K562 treated with DMSO at 1 percent for 4 hours (cell line): Measurements from ENCODE around the gene CMTM4. TPM values are rescaled to one million over a fixed set of nuclear protein-coding genes. Genes with fewer than 3 reads are reported as not detected.

ENCODE experiments used
- total RNA-seq: library from RNA; unstranded; fragments of 300-600 nt; gene quantifications from 2 replicates; pipeline ENCODE4 v1.2.3, GENCODE V29; 2022; ENCODE audit not compliant: insufficient read depth

The CMTM4 gene
- total RNA-seq: 17.1 and 21.0 TPM in 2 replicates

DNA sequence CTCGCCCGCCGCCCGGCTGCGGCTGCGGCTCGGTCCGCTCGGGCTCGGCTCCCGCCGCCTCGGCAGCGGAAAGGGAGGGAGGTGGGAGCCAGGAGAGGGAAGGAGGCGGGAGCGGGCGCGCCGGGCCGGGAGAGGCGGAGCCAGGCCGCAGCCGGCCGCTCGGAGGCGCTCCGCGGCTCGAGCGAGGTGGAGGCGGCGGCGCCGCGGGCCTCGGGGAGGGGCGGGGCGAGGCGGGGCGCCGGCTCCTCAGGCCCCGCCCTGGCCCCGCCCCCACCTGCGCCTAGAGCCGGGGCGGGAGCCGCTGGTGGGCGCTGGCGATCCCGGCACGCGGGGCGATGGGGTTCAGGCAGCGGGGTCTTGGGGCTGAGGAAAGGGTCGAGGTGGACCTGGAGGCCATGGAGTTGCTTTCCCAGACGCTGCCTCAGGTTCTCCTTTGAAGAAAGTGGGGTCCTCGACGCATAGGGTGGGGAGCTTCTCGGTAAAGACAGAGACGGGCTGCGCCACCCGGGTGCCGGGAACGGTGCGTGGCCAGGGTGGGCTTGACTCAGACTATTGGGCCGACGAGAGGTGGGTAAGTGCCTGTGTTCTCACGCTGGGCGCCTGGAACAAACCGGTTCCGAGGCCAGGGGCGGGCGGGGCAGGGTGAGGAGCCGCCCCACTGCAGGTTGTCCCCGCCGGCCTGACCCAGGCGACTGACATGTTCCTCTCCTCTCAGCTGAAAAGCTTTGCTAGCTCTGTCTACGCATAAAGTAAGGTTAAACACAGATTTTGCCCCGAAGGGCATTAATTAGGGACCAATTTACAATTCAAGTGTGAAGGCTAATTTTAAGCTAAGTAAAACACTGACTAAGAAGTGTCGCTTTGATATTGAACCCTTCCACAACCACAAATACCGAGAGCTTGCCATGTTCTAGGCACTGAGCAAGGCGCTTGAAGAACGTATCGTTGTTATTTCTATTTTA, at the start of gene CMTM4:
Gene CMTM4 (minus strand): TSS at position 75 of the 962 bp plus-strand sequence. CDS start 218 bp downstream, outside the sequence.

DNA sequence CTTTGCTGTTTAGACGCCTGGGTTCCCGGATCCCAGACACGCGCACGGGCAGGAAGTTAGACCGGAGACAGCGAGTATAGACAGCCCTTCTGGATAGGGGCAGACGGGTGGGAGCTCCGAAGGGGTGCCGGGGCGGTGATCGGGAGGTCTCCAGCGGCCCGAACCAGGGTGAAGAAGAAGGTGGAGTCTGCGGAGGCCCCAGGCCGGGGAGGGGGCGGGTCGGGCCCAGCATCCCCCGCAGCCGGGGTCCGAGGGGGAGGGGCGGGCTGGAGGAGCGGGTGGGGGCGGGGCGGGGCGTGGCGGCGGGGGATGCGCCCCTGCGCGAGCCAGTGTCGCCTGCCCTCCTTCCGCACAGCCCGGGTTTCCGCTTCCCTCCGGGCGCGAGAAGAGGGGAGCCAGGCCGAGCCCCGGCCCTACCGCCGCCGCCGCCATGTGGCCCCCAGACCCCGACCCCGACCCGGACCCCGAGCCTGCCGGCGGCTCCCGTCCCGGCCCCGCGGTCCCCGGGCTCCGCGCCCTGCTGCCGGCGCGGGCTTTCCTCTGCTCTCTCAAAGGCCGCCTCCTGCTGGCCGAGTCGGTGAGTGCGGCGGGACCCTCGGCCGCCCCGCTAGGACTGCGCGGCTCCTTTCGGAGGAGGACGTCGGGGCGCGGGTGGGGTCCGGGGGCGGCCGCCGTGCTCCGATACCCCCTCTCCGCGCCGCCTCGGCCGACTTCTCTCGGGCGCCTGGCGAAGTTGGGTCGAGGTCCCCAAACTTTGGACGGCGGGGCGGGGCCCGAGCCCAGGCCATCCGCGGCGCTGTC, 92.0 kb downstream of the CMTM4 start, which contains the start of gene CMTM3:
Gene CMTM3 (plus strand): TSS at position 329 of the 801 bp plus-strand sequence. CDS start 102 bp downstream, at position 431.

DNA sequence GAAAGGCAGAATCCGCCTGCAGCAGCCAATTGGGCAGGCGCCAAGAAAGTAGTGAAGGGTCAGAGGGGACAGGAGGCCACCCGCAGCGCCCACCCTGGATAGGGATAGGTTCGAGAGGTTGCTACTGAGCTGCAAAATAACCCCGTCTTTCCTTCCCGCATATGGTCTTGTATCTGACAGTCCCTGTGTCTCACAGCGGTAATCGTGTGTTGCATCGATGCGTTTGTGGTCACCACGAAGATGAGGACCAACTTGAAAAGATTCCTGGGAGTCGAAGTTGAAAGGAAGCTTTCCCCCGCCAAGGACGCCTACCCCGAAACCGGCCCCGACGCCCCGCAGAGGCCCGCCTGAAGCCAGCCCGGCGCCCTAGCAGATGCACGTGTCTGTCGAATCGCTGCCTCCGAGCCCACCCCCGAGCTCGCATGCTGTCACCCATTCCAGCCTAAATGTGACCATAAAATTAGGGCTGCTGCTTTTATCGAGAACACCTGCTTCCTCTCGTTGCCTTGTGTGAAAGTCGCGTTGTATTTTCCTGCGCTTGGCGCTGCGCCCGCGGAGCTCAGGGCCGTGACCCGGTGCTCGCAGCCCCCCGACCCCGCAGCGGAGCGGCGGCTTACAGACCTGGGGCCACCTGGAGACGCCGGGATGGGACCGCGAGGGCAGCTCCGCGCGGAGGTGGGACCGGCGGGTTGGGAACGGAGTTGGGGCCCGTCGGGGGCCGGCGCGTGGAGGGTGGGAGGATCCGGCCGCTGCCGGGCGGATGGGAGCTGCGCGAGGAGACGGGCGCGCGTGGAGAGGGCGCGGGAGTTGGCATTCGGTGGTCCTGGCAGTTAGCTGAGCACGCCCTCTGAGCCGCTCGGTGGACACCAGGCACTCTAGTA, 117.7 kb downstream of the CMTM4 start, which contains the start of gene CMTM2:
Gene CMTM2 (plus strand): TSS at position 813 of the 881 bp plus-strand sequence. CDS start 145 bp downstream, outside the sequence.

DNA sequence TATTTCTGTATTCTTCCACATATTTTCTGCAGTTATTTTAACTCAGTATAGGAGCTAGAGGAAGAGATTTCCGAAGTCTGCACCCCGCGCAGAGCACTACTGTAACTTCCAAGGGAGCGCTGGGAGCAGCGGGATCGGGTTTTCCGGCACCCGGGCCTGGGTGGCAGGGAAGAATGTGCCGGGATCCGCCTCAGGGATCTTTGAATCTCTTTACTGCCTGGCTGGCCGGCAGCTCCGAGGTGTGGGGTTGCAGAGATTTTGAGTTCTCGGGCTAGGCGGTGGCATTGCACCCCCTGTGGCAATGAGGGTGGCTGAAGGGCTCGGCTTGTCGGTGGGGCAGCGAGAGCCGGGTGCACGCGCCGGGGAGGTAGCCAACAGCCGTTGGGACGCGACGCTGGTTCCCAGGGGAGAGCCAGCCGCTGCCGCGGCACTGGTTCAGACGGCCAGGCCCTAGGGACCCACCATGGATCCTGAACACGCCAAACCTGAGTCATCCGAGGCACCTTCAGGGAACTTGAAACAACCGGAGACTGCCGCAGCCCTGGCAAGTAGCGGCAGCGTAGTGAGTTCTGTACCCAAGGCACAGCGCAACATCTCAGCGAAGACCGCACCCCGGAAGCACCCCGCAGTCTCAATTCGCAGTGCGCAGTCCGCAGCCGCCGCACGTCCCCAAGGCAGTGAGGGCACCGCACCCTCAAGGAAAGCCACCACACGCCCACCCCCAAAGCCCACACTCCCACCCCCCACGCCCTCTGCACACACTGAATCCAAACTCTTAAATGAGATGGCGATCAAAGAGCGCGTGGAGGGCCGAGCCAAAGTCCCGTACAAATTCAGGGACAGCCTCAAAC, 130.3 kb downstream of the CMTM4 start, which contains the start of gene CMTM1:
Gene CMTM1 (plus strand): TSS at position 389 of the 851 bp plus-strand sequence. CDS start 75 bp downstream, at position 464.

Other genes starting within 250 kb of the CMTM4 start
- gene TK2, start 146.6 kb downstream of the CMTM4 start, total RNA-seq: 6.1 and 6.8 TPM in 2 replicates
- 146 and 160 TPM in 2 replicates for gene CKLF, start 144.2 kb downstream of the CMTM4 start, total RNA-seq
- gene CMTM1, start 130.3 kb downstream of the CMTM4 start, total RNA-seq: 2.6 and 4.3 TPM in 2 replicates
- not detected in 2 replicates for gene CMTM2, start 117.3 kb downstream of the CMTM4 start, total RNA-seq
- 62.5 and 85.8 TPM in 2 replicates for gene CMTM3, start 92.0 kb downstream of the CMTM4 start, total RNA-seq
- 31.9 and 35.6 TPM in 2 replicates for gene DYNC1LI2, start 54.9 kb upstream of the CMTM4 start, total RNA-seq
- not detected in 2 replicates for gene TERB1, start 104.8 kb upstream of the CMTM4 start, total RNA-seq
- gene NAE1, start 134.2 kb upstream of the CMTM4 start, total RNA-seq: 62.5 and 65.2 TPM in 2 replicates
- gene CA7, start 147.7 kb upstream of the CMTM4 start, total RNA-seq: not detected in 2 replicates
- 3.9 and 7.4 TPM in 2 replicates for gene PDP2, start 183.8 kb upstream of the CMTM4 start, total RNA-seq
- gene CDH16, start 222.1 kb upstream of the CMTM4 start, total RNA-seq: not detected in 2 replicates
- 2.4 and 5.3 TPM in 2 replicates for gene RRAD, start 228.8 kb upstream of the CMTM4 start, total RNA-seq
- 224 and 237 TPM in 2 replicates for gene CIAO2B, start 237.7 kb upstream of the CMTM4 start, total RNA-seq
- 22.1 TPM in 2 replicates for gene CES2, start 238.8 kb upstream of the CMTM4 start, total RNA-seq